Measurements from ENCODE around the gene GFOD1.
"Not testable (repeated sequence)": the region's sequence is repeated elsewhere in the genome, so short reads cannot be mapped to it uniquely, and the experiment has no call there.

Gene GFOD1

GRCh38 chr6:13398421-13398994 is 88.9 kb downstream of the GFOD1 start:
- DNase-seq = no peak

- no peak for DNase-seq
Observed at GRCh38 chr6:13398069-13398381, 89.4 kb downstream of the GFOD1 start.

- no peak for DNase-seq
Observed at GRCh38 chr6:13397359-13398068, 89.9 kb downstream of the GFOD1 start.

GRCh38 chr6:13396241-13396792 is 91.1 kb downstream of the GFOD1 start:
- no peak for DNase-seq

GRCh38 chr6:13395272-13396237 is 91.8 kb downstream of the GFOD1 start:
- peak; percentile 20 for DNase-seq

GRCh38 chr6:13392462-13392861 is 94.9 kb downstream of the GFOD1 start:
- DNase-seq = no peak

GRCh38 chr6:13391537-13391936 is 95.9 kb downstream of the GFOD1 start:
- DNase-seq = no peak

GRCh38 chr6:13390658-13391057 is 96.7 kb downstream of the GFOD1 start:
- no peak for DNase-seq

- not testable (repeated sequence) for DNase-seq
Observed at GRCh38 chr6:13389237-13389636, 98.2 kb downstream of the GFOD1 start.

- not testable (repeated sequence) for DNase-seq
Observed at GRCh38 chr6:13388769-13389168, 98.6 kb downstream of the GFOD1 start.

- no peak for DNase-seq
Observed at GRCh38 chr6:13384966-13385365, 102.4 kb downstream of the GFOD1 start.

GRCh38 chr6:13384506-13384905 is 102.9 kb downstream of the GFOD1 start:
- no peak for DNase-seq

- DNase-seq = no peak
Observed at GRCh38 chr6:13383328-13384163, 103.9 kb downstream of the GFOD1 start.

- no peak for DNase-seq
Observed at GRCh38 chr6:13380761-13381160, 106.6 kb downstream of the GFOD1 start.

GRCh38 chr6:13378669-13379590 is 108.5 kb downstream of the GFOD1 start:
- no peak for DNase-seq

- no peak for DNase-seq
Observed at GRCh38 chr6:13377054-13377758, 110.2 kb downstream of the GFOD1 start.

- no peak for DNase-seq
Observed at GRCh38 chr6:13375360-13375878, 112.0 kb downstream of the GFOD1 start.

GRCh38 chr6:13373919-13374318 is 113.5 kb downstream of the GFOD1 start:
- DNase-seq = no peak

- no peak for DNase-seq
Observed at GRCh38 chr6:13373488-13373886, 113.9 kb downstream of the GFOD1 start.

- DNase-seq = no peak
Observed at GRCh38 chr6:13372688-13373487, 114.5 kb downstream of the GFOD1 start.
